ENCODE data around the gene CHRNA3. TPM values are rescaled to one million over a fixed set of nuclear protein-coding genes. Genes with fewer than 3 reads are reported as not detected.

The CHRNA3 gene
- total RNA-seq, 1 experiment from 2014 or later = not detected

DNA sequence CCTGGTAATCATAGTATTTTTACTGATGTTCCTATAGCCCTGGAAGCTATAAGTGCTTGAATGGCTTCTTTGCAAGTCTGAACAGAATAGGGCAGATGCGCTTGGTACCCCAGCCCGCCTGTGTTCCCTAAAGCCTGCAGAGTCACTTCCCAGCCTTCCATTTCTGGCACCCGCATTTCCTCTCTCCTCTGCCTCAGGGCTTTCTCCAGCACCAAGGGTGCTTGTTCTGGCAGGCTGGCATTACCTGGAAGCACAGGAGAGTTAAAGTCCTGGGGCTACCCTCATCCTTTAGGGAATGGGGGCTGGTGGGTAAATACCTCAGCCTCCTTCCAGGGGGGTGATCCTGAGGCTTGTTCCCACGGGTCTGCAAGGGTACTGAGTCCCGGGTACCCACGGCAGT, 7.4 kb upstream of the CHRNA3 start:
- Histone ChIP-seq H3K36me3 (no peaks in the 10 kb centered on the region), H3K27me3 (peaks cover 12% of the 10 kb centered on the region), H3K27ac (no peak overlapping the region), H3K9me3 (replicated peaks) (no peaks in the 10 kb centered on the region; the same call in 1 of the 2 replicates), H3K4me3 (no peak overlapping the region), H3K4me1 (no peaks in the 10 kb centered on the region)
- no peak for DNase-seq

DNA sequence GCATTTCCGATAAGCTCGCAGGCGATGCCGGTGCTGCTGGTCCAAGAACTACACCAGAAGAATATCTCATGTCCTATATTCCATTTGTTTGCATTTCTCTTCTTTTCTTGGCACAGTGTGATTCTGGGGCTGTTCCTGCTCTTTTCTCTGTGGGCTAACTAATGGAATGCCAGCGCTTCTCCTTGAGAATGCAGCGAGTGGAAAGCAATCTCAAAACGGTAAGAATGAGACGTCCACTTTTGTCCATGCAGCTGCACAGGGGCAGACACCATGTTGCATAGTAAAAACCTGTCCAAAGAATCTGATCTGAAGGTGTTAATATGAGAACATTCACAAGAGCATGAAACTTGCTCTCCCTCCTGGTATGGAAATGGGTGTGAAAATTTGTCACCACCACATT, 6.6 kb upstream of the CHRNA3 start:
- H3K27me3 ChIP-seq = peaks cover 12% of the 10 kb centered on the region

DNA sequence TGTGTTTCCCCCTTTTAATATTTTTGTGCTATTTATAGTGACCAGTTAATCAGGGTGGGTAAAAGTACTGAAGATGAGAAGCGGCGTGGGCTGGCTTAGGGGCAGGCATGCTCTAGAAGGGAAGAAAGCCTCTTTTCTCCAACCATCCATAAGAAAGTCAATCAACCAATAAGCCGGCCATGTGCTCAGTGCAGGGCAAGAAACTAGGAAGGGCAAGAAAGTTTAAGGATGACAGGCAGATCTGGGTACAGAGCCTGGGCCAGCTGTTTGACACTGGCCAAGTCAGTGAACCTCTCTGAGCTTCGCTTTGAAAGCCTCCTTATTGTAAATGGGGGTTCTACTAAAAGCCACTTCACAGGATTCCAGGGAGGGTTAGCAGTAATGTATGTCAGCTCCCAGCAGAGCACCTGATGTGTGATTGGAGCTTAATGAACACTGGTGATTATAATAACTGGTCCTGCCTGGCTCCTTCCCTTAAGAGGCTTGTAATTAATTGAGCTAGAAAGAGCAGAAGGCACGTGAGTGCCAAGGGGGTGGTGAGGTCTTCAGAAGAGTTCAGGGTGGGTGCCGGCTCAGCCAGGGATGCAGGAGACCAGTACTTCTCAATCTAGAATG, 5.7 kb upstream of the CHRNA3 start:
- Histone ChIP-seq H3K27ac (no peak overlapping the region), H3K4me3 (no peak overlapping the region), H3K9me3 (replicated peaks) (no peaks in the 10 kb centered on the region), H3K4me1 (no peaks in the 10 kb centered on the region), H3K27me3 (peaks cover 12% of the 10 kb centered on the region), H3K36me3 (no peaks in the 10 kb centered on the region)
- DNase-seq = no peak

More for the DNA sequence above, 6.6 kb upstream of the CHRNA3 start:
- no peak overlapping the region for H3K4me3 ChIP-seq
- no peaks in the 10 kb centered on the region for H3K36me3 ChIP-seq
- no peaks in the 10 kb centered on the region for H3K9me3 ChIP-seq (replicated peaks)
- H3K4me1 ChIP-seq = no peaks in the 10 kb centered on the region
- DNase-seq = no peak
- no peak overlapping the region for H3K27ac ChIP-seq

DNA sequence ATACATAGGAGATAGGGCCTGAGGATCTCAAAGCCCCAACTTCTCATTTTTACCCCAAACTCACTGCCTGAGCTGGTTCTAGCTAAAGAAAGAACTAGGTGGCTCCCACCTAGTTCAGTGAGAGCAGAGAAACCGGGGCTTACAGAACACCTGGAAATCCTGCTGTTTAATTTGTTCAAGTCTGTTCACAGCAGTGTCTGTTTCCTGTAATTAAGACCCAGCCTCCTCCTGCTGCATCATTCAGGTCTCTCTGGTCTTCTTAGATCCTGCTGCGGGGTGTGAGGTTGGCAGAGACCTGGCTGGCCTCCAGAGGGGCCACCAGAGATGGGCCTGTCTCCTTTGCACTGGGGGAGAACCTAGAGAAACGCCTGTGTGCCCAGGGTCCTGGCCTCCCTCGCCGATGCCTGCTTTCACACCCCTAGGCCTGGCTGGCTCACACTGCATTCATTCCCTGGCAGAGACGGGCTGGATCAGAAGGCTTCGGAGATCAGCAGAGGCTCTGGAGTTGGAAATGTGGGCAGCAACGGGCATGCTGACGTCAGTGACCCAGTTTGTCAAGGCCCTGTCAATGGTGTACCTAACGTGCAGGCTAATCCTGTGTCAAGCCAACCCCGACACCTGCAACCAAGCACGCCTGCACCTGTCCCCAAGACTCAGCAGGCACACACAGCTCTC, 4.9 kb upstream of the CHRNA3 start:
- no peaks in the 10 kb centered on the region for H3K36me3 ChIP-seq
- no peaks in the 10 kb centered on the region for H3K4me1 ChIP-seq
- H3K4me3 ChIP-seq = no peak overlapping the region
- peak in 1 of 2 experiments; percentile 17 for DNase-seq
- no peak overlapping the region for H3K27ac ChIP-seq
- H3K27me3 ChIP-seq = peaks cover 12% of the 10 kb centered on the region
- H3K9me3 ChIP-seq (replicated peaks) = no peaks in the 10 kb centered on the region

DNA sequence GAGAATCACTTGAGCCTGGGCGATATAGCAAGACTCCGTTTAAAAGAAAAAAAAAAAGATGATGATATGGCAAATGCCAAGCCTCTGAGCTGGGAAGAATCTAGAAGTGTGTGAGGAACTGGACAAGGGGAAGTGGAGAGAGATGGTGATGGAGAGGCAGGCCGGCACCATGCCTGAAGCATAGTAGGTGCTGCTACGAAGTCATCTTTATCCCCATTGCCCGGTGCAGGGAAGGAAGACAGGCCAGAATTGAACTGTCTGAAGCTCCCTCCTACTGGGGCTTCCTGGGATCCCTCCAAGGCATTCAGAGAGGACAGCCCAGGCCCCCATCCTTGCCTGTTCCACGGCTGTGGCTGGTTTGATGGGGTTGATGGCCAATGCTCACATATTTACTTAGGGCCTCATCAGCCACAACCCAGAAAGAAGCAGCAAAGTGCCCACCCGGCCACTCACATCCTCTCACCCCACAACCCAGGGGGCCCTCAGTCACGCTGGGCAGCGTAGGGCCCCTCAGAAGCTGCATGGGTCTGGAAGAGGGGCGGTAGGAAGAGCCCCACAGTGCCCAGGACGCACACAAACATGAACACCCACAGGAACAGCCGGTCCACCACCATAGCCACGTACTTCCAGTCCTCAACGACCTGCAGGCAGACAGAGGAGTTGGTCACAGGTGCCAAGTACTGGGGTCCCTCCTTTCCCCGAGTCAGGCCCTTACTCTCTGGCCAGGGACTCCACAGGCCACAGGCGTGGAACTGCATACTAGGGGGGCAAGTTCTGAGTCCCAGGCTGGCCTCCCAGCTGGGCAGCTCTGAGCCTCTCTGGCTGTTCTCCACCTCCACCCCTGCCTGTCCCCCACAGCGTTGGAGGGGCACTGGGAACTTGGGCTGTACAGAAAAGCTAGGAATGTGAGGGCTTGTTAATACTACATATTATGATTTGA, 4.1 kb upstream of the CHRNA3 start:
- Histone ChIP-seq H3K4me1 (no peaks in the 10 kb centered on the region), H3K9me3 (replicated peaks) (no peaks in the 10 kb centered on the region), H3K27ac (no peak overlapping the region), H3K27me3 (peaks cover 12% of the 10 kb centered on the region), H3K4me3 (no peak overlapping the region), H3K36me3 (no peaks in the 10 kb centered on the region)
- DNase-seq = no peak

DNA sequence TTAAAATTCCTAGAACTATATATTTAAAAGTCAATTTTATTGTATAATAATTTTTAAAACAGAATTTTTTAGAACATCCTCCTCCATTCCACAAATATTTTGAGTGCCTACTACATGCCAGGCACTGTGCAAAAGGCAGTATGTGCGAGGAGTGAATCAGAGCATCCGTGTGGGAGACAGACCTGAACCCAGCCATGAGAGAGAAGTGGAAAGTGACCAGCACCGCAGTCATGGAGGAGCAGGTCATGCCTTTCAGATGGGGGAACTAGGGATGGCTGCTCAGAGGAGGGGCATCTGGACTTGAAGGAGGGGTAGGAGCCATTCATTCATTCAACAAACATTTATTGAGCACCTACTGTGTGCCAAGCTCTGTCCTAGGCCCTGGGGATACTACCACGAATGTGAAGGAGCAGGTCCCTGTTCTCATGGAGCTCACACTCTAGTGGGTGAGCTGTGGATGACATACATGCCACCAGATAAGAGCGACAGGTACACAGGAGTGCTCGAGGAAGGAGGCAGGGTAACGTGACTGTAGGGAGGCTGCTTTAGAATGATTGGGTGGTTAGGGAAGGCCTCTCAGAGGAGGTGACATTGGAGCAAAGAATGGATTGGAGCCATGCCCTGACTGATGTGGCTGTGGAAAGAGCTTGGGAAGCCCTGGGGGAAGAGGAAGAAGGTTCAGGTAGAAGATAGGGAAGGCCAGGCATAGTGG, 3.1 kb upstream of the CHRNA3 start:
- H3K4me3 ChIP-seq = no peak overlapping the region
- no peaks in the 10 kb centered on the region for H3K4me1 ChIP-seq
- no peak for DNase-seq
- H3K27me3 ChIP-seq = peaks cover 12% of the 10 kb centered on the region
- no peaks in the 10 kb centered on the region for H3K9me3 ChIP-seq (replicated peaks)
- no peak overlapping the region for H3K27ac ChIP-seq
- no peaks in the 10 kb centered on the region for H3K36me3 ChIP-seq

DNA sequence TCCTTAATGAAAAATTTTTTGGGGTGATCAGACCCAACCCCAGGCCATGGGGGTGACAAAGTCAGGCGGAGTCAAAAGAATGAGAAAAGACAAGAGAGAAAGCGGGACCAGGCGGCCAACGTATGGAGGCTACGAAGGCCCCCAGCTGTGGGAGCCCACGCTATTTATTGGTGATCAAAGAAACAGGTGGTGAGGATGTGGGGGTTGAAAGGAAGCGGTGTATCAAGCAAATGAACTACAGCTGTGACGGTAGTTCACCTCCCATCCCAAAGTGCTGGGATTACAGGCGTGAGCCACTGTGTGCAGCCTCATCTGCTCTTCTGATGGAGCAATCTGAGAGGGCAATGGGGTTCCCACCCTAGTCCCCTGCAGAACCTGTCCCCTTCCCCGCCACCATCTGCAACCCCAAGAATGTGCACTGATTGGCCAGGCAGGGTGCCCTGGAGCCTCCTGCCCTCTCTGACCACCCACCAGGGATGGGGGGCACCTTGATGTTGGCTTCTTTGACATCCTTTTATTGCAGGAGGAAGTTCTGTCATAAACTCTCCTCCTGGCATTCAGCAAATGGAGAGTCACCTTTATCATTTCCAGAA, 1.1 kb upstream of the CHRNA3 start:
- H3K4me1 ChIP-seq = no peaks in the 10 kb centered on the region; the same call in 1 of the 2 replicates
- no peaks in the 10 kb centered on the region for H3K9me3 ChIP-seq (replicated peaks)
- no peak for DNase-seq
- no peak overlapping the region for H3K27ac ChIP-seq
- H3K27me3 ChIP-seq = peaks cover 10% of the 10 kb centered on the region
- no peaks in the 10 kb centered on the region for H3K36me3 ChIP-seq
- H3K4me3 ChIP-seq = no peak overlapping the region

DNA sequence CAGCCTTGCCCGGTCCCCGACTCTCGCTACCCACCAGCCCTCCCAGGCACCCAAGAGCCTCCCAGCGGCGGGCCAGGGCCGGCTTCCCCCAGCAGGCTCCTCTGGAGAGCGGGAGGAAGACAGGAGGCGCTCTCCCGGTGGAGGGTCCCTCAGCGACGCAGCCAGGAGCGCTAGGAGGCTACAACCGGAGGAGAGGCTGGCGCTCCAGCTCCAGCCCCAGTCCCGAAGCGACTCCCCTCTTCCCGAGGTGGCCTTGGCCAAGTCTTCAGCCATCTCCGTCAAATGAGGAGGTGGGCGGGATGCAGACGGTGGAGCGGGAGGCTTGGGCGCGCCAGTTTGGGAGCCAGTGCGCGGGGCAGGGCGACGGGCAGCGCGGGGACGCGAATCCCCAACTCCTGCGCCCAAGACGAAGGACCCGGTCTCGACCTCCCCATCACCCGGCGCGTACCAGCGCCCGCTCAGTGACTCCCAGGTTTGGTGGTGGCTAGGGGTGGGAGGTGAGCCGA, 722 bp downstream of the CHRNA3 start:
- H3K27me3 ChIP-seq = no peaks in the 10 kb centered on the region

DNA sequence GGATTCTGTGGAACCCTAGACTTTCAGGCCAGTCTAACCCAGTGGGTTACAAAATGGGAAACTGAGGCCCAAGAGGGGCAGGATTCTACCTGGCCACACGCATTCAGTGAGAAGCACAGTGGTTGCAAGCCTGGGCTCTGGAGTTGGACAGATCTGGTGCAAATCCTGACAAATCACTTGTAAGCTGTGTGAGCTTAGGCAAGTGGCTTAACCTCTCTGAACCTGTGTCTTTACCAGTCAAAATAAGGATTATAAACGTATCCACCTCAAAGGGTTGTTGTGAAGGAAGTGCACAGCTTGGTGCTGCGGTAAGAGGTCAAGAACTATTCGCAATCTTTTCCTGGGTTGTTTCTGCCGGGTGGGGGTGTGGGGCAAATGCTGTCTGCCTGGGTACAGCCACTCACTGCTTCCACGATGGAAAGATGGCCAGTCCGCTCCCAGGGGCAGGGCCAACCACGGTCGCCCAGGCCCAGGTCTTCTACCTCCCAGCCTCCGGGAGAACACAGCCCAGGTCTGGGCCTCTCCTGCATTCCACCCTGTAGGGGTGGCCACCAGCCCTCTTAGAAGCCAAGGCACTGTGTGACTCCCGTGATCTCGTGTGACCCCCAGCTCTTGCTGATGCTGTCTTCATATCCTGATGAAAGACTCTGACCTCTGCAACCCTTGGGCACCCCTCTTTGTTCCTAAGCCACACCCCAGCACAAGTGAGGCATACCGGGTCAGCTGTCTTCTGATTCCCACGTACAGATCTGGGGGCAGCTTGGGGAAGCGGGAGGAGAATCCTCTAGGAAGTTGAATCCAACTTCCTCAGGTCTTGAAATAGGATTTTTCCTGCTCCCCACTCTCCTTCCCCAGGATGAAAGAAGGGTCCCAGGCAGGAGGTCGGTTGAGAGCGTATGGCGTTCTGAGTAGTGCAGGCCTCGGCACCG, 1.5 kb downstream of the CHRNA3 start:
- Histone ChIP-seq H3K27ac (no peak overlapping the region), H3K4me1 (no peaks in the 10 kb centered on the region; the same call in 1 of the 2 replicates), H3K9me3 (replicated peaks) (no peaks in the 10 kb centered on the region), H3K27me3 (no peaks in the 10 kb centered on the region), H3K36me3 (no peaks in the 10 kb centered on the region), H3K4me3 (no peak overlapping the region)
- no peak for DNase-seq

More for the DNA sequence above, 722 bp downstream of the CHRNA3 start:
- no peak overlapping the region for H3K4me3 ChIP-seq
- H3K9me3 ChIP-seq (replicated peaks) = no peaks in the 10 kb centered on the region
- H3K36me3 ChIP-seq = no peaks in the 10 kb centered on the region
- H3K4me1 ChIP-seq = no peaks in the 10 kb centered on the region; the same call in 1 of the 2 replicates
- DNase-seq = no peak
- H3K27ac ChIP-seq = no peak overlapping the region

DNA sequence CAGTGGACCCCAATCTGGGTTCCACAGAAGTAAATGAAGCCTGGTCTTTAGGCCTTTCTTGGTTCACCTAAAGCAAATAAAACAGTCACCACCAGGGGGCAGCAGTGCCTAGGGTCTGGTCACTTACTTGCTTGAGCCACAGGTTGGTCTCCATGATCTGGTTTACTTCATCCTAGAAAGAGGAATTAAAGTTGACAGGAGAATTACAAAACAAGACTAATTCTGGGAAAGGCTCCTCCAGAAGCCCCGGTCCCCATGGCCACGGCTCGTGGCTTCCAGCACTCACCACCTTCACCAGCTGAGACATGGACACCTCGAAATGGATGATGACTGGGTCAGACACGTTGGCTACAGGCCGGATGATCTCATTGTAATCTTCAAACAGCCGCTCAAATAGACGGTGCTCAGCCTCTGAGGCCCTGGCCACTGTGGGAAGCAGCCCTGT, 2.3 kb downstream of the CHRNA3 start:
- H3K4me3 ChIP-seq = no peak overlapping the region
- H3K9me3 ChIP-seq (replicated peaks) = no peaks in the 10 kb centered on the region
- no peaks in the 10 kb centered on the region for H3K27me3 ChIP-seq
- DNase-seq = peak; percentile 80 to 92
- no peaks in the 10 kb centered on the region for H3K36me3 ChIP-seq
- H3K27ac ChIP-seq = no peak overlapping the region
- no peaks in the 10 kb centered on the region; the same call in 1 of the 2 replicates for H3K4me1 ChIP-seq

DNA sequence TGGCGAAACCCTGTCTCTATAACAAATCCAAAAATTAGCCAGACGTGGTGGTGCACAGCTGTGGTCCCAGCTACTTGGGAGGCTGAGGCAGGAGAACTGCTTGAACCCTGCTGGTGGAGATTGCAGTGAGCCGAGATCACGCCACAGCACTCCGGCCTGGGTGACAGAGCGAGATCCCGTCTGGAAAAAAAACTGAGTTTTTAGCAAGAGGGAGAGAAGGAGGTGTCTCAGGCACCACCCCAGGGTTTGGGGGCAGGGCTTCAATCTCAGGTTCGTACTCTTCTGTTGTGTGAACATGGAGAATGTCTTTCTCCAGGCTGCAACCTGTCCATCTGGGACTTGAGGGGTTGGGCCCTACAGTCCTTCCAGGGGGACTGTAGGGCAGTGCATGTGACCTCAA, 2.7 kb downstream of the CHRNA3 start:
- DNase-seq = no peak
- no peaks in the 10 kb centered on the region for H3K36me3 ChIP-seq
- H3K9me3 ChIP-seq (replicated peaks) = no peaks in the 10 kb centered on the region
- no peak overlapping the region for H3K4me3 ChIP-seq
- H3K27me3 ChIP-seq = no peaks in the 10 kb centered on the region
- H3K4me1 ChIP-seq = no peaks in the 10 kb centered on the region; the same call in 1 of the 2 replicates
- H3K27ac ChIP-seq = no peak overlapping the region

DNA sequence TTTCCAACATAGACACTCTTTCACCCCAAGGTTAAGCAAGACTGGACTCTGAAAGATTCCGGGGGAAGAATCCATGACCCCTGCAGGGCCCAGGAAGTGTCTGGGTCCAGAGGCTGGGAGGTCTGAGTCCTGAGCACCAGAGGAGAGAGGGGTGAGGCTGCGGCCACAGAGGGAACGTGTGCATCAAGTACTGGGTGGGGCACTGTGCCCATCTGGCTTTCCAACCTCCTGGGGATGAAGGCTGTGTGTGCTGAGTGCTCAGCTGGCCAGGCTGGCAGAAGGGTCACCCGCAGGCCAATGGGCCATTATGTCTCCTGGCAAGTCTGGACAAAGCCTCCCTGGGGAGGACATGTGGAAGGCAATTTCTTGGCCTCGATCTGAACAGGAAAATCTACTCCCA, 3.3 kb downstream of the CHRNA3 start:
- H3K27ac ChIP-seq = no peak overlapping the region
- DNase-seq = no peak

DNA sequence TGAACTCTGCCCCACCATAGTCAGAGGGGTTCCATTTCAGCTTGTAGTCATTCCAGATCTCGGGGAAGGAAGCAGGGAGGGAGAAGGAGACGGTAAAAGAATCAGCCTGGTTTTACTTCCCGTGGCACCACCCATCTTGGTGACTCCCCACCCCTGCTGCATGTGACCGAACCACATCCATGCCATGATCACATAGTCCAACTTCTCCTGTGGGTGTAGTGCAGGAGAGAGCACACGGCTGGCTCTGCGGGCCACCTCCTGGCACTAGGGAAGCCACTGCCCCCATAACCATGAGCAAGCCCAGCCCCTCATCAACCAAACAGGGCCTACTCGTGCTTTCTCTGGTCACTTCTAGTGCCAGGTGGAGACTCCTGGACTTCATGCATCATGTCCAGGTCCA, 3.7 kb downstream of the CHRNA3 start:
- no peak overlapping the region for H3K4me3 ChIP-seq
- no peaks in the 10 kb centered on the region for H3K27me3 ChIP-seq
- no peaks in the 10 kb centered on the region for H3K36me3 ChIP-seq
- H3K4me1 ChIP-seq = no peaks in the 10 kb centered on the region; the same call in 1 of the 2 replicates
- no peak overlapping the region for H3K27ac ChIP-seq
- no peaks in the 10 kb centered on the region for H3K9me3 ChIP-seq (replicated peaks)
- DNase-seq = no peak

More for the DNA sequence above, 3.3 kb downstream of the CHRNA3 start:
- Histone ChIP-seq H3K27me3 (no peaks in the 10 kb centered on the region), H3K4me3 (no peak overlapping the region), H3K4me1 (no peaks in the 10 kb centered on the region; the same call in 1 of the 2 replicates), H3K36me3 (no peaks in the 10 kb centered on the region), H3K9me3 (replicated peaks) (no peaks in the 10 kb centered on the region)
